MM.1S (cell line): ENCODE measurements around the gene COL20A1.

Experiments used
- DNase-seq: peaks from one replicate; pipeline ENCODE4 v3.0.0-alpha.2; 2015
- H2AFZ ChIP-seq: fragments of 300-600 bp; sonication (generic); 2 replicates; pipeline ENCODE4 v1.6.0; 2016; ENCODE audit warnings: antibody characterized with exemption, low read length
- H3F3A ChIP-seq: fragments of 300-600 bp; sonication (generic); 2 replicates; pipeline ENCODE4 v1.6.1; 2016; ENCODE audit warnings: mild to moderate bottlenecking, antibody characterized with exemption, low read length, moderate library complexity, mixed read lengths; ENCODE audit not compliant: insufficient read depth
- H3K27ac ChIP-seq: fragments of 300-600 bp; sonication (generic); 2 replicates; pipeline ENCODE4 v1.5.1; 2016; ENCODE audit warnings: mild to moderate bottlenecking, low read length
- H3K27me3 ChIP-seq: fragments of 300-600 bp; sonication (generic); replicated peaks from 2 replicates; pipeline ENCODE4 v1.6.0; 2016; ENCODE audit warnings: low read length; ENCODE audit not compliant: insufficient read depth
- H3K36me3 ChIP-seq: fragments of 300-600 bp; sonication (generic); replicated peaks from 2 replicates; pipeline ENCODE4 v1.6.1; 2016; ENCODE audit warnings: mild to moderate bottlenecking, low read length, mixed read lengths; ENCODE audit not compliant: insufficient read depth
- H3K4me1 ChIP-seq: fragments of 300-600 bp; sonication (generic); 2 replicates; pipeline ENCODE4 v1.6.1; 2016; ENCODE audit warnings: low read length, mixed read lengths
- H3K4me2 ChIP-seq: fragments of 300-600 bp; sonication (generic); 2 replicates; pipeline ENCODE4 v1.6.0; 2016; ENCODE audit warnings: low read depth, low read length
- H3K4me3 ChIP-seq: fragments of 300-600 bp; sonication (generic); 2 replicates; pipeline ENCODE4 v1.5.1; 2016; ENCODE audit warnings: low read length, mixed read lengths
- H3K79me2 ChIP-seq: fragments of 300-600 bp; sonication (generic); 2 replicates; pipeline ENCODE4 v1.6.1; 2016; ENCODE audit warnings: mixed run types, low read length, mixed read lengths
- H3K9ac ChIP-seq: fragments of 300-600 bp; sonication (generic); 2 replicates; pipeline ENCODE4 v1.6.1; 2016; ENCODE audit warnings: low read length, mixed read lengths
- H3K9me2 ChIP-seq: fragments of 300-600 bp; sonication (generic); replicated peaks from 2 replicates; pipeline ENCODE4 v1.6.1; 2016; ENCODE audit warnings: mild to moderate bottlenecking, low read length, mixed read lengths; ENCODE audit not compliant: insufficient read depth
- H3K9me3 ChIP-seq: fragments of 300-600 bp; sonication (generic); replicated peaks from 2 replicates; pipeline ENCODE4 v1.6.1; 2016; ENCODE audit warnings: mild to moderate bottlenecking, low read length, mixed read lengths; ENCODE audit not compliant: insufficient read depth
- H4K20me1 ChIP-seq: fragments of 300-600 bp; sonication (generic); 2 replicates; pipeline ENCODE4 v1.6.1; 2016; ENCODE audit warnings: mild to moderate bottlenecking, low read length, moderate library complexity, mixed read lengths; ENCODE audit not compliant: insufficient read depth
- EZH2 ChIP-seq: fragments of 300-600 bp; sonication (generic); optimal IDR thresholded peaks from 2 replicates; pipeline ENCODE3; 2017; ENCODE audit warnings: low read depth, mild to moderate bottlenecking, antibody characterized with exemption, low read length, mixed read lengths
- EZH2phosphoT487 ChIP-seq: fragments of 300-600 bp; sonication (generic); IDR thresholded peaks from 2 replicates; pipeline ENCODE4 v1.6.1; 2018; ENCODE audit warnings: antibody characterized with exemption, low read length
- TF ChIP-seq, protein P1 (sequence below): fragments of 300-600 bp; sonication (generic); IDR thresholded peaks from 2 replicates; pipeline ENCODE4 v1.5.1; 2016; ENCODE audit warnings: antibody characterized with exemption, low read length, mixed read lengths

COL20A1 gene

DNA sequence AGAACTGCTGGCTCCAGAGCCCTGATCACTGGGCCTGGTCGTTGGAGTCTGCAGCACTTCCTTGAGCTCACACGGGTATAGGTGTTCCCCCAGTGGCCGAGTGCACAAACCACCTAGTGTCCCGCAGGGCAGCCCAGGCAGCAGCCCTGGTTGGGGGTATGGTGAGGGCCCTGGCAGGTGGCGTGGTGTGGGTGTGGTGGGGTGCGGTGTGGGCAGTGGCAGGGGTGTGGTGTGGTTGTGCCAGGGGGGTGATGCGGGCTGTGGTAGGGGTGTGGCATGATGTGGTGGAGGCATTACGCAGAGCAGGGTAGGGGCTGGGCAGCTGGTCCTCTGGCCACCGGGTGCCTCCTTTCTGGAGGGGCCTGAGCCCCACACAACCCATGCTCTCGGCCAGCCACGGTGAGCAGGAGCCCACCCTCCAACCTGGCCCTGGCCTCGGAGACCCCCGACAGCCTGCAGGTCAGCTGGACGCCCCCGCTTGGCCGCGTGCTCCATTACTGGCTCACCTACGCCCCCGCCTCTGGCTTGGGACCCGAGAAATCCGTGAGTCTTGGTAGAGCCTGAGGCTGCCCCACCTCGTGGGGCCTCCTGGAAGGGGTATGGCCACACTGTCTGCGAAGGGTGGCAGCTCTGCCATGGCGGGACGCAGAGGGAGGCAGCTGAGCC, 20.5 kb downstream of the COL20A1 start:
- no peaks in the 10 kb centered on the region for H3K9me3 ChIP-seq
- H3K4me1 ChIP-seq: no peaks in the 10 kb centered on the region
- H3K9ac ChIP-seq: no peak overlapping the region
- no peak overlapping the region for H3K4me2 ChIP-seq
- H3K27me3 ChIP-seq: peaks cover 90% of the 10 kb centered on the region
- no peaks in the 10 kb centered on the region for H3F3A ChIP-seq
- H2AFZ ChIP-seq: no peak overlapping the region
- H3K36me3 ChIP-seq: no peaks in the 10 kb centered on the region
- no peaks in the 10 kb centered on the region for H3K9me2 ChIP-seq
- no peak for DNase-seq
- TF ChIP-seq, protein P1, sequence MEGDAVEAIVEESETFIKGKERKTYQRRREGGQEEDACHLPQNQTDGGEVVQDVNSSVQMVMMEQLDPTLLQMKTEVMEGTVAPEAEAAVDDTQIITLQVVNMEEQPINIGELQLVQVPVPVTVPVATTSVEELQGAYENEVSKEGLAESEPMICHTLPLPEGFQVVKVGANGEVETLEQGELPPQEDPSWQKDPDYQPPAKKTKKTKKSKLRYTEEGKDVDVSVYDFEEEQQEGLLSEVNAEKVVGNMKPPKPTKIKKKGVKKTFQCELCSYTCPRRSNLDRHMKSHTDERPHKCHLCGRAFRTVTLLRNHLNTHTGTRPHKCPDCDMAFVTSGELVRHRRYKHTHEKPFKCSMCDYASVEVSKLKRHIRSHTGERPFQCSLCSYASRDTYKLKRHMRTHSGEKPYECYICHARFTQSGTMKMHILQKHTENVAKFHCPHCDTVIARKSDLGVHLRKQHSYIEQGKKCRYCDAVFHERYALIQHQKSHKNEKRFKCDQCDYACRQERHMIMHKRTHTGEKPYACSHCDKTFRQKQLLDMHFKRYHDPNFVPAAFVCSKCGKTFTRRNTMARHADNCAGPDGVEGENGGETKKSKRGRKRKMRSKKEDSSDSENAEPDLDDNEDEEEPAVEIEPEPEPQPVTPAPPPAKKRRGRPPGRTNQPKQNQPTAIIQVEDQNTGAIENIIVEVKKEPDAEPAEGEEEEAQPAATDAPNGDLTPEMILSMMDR: no peak
- TF ChIP-seq EZH2: no peak
- TF ChIP-seq EZH2phosphoT487: no peak
- no peak overlapping the region for H3K4me3 ChIP-seq
- H3K27ac ChIP-seq: no peak overlapping the region
- no peaks in the 10 kb centered on the region for H4K20me1 ChIP-seq
- H3K79me2 ChIP-seq: no peaks in the 10 kb centered on the region

DNA sequence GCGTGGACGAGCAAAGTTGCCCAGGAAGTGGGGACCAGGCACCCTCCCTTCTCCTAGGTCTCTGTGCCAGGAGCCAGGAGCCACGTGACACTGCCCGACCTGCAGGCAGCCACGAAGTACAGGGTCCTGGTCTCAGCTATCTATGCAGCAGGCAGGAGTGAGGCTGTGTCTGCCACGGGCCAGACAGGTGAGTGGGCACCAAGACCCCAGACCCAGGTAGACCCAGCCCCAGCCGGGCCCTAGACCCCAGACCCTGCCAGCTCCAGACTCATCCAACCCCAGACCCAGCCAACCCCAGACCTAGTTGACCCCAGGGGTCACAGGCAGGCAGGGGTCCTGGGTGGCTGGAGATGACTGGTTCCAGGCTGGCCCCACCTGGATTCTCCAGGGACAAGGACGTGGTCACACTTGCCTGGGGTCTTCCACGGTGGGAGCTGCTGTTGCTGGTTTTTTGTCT, 21.1 kb downstream of the COL20A1 start:
- peaks cover 90% of the 10 kb centered on the region for H3K27me3 ChIP-seq
- H3K9ac ChIP-seq: no peak overlapping the region
- no peaks in the 10 kb centered on the region for H3K9me2 ChIP-seq
- no peaks in the 10 kb centered on the region for H3K79me2 ChIP-seq
- H3K4me1 ChIP-seq: no peaks in the 10 kb centered on the region
- H3K36me3 ChIP-seq: no peaks in the 10 kb centered on the region
- H3K27ac ChIP-seq: no peak overlapping the region
- H3F3A ChIP-seq: no peaks in the 10 kb centered on the region
- TF ChIP-seq EZH2 (no peak), EZH2phosphoT487 (no peak)
- TF ChIP-seq, protein P1: no peak
- DNase-seq: no peak
- H3K4me3 ChIP-seq: no peak overlapping the region
- H3K4me2 ChIP-seq: no peak overlapping the region
- no peaks in the 10 kb centered on the region for H3K9me3 ChIP-seq
- no peaks in the 10 kb centered on the region for H4K20me1 ChIP-seq
- H2AFZ ChIP-seq: no peak overlapping the region

DNA sequence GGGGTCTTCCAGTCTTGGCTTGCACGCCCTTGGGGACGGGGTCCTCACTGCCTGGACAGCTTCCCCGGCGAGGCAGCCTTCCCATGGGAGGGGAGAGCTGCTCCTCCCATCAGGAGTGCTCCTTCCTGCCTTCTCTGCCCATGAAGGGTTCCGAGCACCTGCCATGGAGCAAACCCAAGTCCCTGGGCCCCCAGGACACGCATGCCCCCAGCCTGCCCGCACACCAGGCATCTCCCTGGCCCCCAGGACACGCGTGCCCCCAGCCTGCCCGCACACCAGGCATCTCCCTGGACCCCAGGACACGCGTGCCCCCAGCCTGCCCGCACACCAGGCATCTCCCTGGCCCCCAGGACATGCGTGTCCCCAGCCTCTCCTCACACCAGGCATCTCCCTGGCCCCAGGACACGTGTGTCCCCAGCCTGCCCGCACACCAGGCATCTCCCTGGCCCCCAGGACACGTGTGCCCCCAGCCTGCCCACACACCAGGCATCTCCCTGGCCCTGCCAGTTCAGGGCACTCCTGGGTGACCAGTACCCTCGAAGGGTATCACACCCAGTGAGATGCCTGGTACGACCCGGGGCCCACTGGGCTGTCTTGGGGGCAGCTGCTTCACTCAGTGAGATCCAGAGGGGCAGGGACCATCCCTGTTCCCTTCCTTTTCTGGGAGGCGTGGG, 21.7 kb downstream of the COL20A1 start:
- no peak for DNase-seq

More for the DNA sequence above, 21.7 kb downstream of the COL20A1 start:
- Histone ChIP-seq H3K27ac (no peak overlapping the region), H3K36me3 (no peaks in the 10 kb centered on the region), H3K4me3 (no peak overlapping the region), H2AFZ (no peak overlapping the region), H3K4me1 (no peaks in the 10 kb centered on the region), H3F3A (no peaks in the 10 kb centered on the region), H3K27me3 (peaks cover 90% of the 10 kb centered on the region), H4K20me1 (no peaks in the 10 kb centered on the region), H3K79me2 (no peaks in the 10 kb centered on the region), H3K9me2 (no peaks in the 10 kb centered on the region), H3K4me2 (no peak overlapping the region), H3K9me3 (no peaks in the 10 kb centered on the region), H3K9ac (no peak overlapping the region)
- TF ChIP-seq EZH2phosphoT487 (no peak), EZH2 (no peak)
- TF ChIP-seq, protein P1: no peak
